HG03520 (cell line): Measurements from ENCODE around the gene MKNK1.

ENCODE experiments used
- ATAC-seq: cut with Tn5 transposase; IDR thresholded peaks from one replicate; pipeline ENCODE4 v1.9.1; 2021; ENCODE audit warnings: mild to moderate bottlenecking, moderate library complexity; ENCODE audit not compliant: unreplicated experiment

MKNK1 gene

DNA sequence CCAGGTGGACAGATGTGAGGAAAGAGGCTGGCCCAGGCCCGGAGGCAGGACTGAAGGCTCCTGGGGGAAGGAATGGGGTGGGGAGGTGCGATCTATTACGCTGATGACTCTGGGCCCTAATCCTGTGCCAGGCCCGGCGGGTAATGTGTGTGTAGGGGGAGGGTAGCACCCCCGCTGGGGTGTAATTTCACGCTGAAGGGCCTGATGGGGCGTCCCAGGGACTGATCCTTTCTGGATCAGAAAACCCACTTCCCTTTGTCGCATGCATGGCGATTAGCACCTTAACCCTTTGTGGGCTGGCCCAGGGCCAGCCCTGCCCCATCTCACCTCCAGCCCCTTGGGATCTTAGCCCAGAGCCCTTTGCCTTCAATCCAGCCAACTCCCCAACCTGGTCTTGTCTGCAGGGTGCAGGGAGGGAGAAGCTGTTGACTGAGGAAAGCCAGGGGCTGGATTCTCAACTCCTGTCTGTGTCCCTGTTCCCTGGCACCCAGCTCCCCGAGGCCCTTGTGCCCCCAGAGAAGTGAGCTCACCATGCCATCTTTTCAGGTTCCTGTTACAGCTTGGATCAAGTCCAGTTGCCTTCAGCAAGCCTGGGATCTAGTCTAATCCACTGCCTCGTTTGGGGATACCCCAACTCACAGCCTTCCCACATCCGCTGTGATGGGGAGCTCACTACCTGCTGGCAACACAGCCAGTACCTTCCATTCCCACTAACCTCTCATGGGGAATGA, 78.7 kb downstream of the MKNK1 start:
- ATAC-seq, result no peak

DNA sequence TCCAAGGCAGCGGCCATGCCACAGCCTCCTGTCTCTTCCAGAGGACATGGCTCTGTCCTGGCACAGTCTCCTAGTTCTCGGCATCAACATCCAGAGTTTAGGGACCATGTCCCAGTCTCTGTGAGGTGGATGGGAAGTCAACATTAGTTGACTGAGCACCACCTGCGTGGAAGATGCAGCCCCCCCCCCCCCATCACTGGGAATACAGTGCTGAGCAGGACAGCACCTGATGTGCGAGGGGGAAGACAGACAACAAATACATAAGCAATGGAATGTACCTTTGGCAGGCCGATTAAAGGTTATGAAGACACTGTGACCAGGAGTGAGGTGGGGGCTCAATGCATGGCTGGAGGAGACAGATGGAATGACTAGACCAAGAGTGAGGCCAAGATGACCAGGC, 79.2 kb downstream of the MKNK1 start:
- ATAC-seq, result no peak

DNA sequence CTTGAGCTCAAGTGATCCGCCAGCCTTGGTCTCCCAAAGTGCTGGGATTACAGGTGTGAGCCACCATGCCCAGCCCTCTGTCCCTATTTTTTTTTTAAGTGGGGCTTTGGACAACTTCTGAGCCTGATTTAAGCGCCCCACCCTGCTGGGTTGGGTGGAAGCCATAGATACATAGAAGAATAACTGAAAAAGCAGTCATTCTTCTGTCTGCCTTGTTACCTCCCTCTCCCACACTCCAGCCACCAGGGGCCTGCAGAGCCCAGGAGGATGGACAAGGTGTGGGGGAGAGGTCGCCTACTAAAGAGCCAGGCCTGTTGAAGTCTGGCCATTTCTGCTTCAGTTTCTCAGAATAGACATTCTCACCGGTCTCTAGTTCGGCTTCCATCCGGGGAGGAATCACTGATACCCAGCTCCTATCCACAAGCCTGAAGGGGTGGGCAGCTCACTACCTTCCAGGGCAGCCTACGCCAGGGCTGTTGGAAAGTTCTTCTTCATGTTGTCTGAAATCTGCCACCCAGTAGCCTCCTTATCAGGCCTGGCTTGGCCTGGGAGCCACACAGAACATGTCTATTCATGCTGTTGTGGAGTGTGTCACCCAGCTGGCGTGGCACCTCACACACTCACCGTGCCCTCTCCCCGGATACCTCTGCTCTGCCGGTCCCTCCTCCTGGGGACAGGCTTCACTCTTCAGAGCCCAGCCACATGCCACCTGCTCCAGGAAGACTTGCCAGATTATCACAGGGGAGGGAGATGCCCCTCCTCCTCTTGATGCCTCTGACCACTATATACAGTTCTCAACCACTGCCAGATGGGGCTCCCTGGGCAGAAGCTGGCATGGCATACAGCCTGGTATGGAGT, 80.3 kb downstream of the MKNK1 start:
- no peak for ATAC-seq

DNA sequence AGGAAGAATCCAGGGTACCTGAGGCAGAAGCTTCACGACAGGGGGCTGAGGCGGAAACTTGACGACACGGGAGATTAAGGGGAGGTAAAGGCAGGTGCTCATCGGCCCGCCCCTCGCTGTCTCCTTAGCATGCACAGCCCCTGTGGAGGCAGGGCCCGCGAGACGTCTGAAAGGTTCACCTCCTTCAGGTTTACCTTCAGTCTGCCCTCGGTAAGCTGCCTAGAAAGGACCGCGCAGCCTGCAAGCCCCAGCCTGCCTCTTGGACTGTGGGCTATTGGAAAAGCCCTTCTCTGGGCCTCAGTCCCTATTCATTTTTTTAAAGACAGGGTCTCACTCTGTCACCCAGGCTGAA, 81.1 kb downstream of the MKNK1 start:
- no peak for ATAC-seq

DNA sequence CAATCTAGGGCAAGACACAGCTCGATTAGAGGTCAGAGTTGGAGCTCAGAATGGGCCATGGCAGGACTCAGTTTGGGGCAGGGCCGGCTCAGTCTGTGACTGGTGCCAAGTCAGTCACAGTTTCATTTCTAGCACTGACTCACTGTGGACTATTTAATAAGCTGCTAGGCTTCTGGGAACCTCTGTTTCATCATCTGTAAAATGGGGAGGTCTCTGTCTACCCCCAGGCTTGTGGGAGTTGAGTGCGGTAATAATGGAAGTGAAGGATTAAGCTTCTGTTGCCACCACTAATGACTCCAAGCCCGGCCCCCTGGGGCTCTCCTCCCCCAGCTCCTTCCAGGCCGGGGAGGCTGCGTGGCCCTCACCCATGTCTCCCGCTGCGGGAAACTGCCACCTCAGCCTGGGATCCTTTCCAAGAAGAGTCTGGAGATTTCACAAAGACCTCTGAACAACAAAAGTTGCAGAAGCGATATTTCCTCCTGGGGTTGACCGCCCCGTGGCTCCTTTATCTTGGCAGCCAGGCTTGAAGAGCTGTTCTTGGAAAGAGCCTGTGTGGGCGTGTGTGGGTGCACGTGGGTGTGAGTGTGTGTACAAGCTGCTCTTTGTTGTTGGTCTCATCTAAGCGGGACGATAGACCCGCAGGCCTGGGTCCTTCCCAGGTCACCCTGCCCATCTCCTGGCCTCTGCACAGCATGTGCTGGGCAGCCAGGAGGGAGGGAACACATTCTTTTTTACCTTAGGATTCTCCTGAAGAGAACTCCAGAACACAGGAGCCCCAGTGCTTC, 81.7 kb downstream of the MKNK1 start:
- ATAC-seq, result peak; percentile 73

DNA sequence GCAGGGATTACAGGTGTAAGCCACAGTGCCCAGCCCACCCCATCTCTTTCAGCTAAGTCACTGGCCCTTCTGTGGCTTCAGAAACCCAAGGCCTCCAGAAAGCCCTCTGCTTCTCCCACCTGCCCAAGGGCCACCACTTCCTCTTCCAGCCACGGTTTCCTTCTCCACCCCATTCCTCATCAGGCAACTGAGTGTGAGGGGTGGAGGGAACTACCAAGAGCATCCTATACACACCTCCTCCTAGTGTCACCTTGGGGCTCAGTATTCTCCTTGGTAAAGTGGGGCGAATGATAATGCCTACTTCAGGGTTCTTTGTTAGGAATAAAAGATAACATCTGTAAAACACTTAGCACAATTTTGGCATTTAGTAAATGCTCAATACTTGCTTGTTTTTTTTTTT, 82.7 kb downstream of the MKNK1 start:
- no peak for ATAC-seq

DNA sequence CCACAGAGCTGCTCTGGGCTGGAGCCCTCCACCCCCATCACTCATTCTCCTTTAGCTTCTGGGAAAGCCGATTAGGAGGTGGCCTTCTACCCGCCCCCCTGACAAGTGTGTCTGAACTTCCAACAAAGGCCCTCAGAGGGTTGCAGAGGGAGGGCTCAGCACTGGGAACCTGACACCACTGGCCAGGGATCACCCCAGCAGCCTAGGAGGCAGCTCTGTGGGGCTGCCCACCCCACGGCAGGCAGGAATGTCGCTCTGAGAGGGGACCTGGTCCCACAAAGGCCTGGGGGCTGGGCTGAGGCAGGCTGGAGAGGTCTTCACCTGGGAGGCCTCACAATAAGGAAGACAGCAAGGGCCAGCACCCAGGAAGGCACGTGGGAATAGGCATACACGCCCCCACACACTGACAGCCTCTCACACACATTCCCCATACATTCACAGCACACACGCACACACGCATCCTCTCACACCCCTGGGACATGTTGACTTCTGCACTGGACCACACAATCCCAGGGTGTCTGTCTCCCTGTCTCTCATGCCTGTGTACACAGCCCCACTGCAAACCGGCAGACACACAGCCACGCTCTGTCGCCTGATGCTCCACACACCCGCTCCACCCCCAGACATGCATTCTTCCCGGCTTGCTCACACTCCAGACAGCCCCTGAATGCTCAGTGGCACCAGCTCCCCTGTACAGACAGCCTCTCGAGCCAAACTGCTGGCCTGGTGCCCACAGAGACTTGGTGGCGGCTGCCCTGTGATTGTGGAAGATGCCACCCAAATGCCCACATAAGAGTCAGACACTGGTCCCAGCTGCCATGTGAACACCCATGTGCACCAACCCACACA, 83.8 kb downstream of the MKNK1 start:
- no peak for ATAC-seq

DNA sequence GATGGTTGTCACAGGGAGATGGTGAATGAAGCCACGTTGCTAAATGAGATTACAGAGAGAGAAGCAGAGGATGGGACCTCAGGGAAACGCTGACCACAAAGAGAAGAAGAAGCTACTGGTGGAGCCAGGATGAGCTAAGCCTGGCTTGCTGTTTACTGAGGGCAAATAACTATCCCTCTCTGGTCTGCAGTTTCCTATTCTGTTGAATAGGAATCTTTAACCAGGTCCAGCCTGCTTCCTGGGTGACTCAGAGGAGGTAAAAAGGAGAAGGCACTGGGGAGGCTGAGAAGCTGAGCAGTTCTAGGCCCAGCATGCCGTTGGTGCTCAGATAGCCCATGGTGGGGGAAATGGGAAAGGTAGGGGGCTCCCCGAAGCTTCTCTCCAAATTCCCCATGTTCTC, 84.9 kb downstream of the MKNK1 start:
- no peak for ATAC-seq

DNA sequence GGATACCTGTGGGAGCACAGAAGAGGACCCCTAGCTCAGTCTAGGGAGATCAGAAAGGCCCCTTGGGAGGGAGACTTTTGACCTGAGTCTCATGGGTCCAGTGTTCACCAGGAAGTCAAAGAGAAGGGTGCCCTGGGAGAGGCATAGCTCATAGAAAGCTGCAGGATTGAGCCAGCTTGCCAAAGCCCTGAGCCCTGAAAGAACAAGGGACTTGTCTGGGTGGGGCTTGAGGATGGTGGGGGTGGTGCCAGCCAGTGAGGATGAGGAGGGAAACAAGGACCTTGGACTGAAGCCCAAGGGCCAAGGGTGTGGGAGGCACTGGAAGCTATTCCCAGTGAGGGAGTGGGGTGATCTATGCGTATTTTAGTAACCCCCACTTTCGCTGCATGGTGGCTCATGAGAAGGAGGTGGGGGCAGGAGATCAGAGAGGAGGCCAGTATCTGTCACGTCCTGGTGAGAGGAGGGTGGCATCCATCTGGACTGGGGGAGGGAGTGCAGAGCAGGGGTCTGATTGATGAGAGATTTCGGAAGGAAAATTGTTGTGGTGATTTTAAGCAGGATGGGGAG, 86.1 kb downstream of the MKNK1 start:
- ATAC-seq, result no peak

DNA sequence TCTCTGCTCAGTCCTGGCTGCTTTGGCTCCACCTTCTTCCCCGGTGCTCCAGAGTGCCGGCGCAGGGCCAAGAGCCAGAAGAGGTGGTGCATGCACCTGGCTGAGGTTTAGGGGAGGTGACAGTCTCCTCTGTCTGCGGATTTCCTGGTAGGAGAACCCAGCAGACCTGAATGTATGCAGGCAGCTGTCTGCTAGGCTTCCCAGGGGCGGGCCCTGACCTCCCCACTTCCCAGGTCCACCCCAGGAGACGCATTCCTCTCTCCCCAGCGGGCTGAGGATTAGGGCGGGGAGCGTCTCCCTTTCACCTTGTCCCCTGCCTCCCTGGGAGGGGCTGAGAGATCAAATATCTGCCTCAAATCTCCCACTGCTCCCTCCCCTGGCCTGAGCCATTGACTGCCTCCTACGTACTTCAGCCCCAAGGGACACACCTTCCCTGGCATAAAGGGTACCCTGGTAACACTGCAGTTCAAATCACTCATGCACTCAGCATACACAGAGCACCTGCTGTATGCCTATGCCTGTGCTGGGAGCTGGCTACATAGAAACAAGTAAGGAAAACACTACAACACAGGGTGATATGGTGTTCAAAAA, 87.0 kb downstream of the MKNK1 start:
- ATAC-seq, result no peak

DNA sequence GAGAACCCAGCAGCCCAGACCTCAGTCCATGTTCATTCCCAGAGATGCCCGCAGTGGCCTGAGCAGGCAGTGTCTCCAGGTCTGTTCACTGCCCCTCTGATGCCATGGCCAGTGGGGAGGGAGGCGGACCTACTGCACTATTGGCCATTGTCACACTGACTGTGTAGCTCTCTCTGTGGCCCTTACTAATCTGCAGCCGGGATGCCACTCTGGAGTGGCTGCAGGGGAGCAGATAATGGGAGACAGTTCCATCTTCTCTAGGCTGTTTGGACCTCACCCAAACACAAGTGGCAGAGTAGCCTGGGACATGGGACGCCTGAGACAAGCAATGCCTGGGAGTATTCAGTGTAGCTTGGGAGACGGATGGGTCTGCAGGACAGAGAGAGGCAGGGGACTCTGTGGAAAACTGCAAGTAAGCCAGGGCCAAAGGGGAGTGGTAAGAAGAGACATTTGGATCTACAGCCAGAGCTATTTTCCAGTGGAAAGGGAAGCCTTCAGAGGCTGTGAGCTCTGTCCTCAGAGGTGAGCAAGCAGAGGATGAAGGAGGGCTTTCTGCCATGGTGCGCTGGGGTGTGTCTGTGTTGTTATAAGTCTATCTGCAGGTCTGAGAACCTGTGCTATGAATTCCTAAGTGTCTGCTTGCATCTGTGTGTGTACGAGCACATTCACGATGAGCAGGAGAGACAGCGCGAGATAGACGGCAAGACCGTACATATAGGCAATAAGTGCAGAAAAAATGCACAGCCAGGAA, 87.7 kb downstream of the MKNK1 start:
- no peak for ATAC-seq

DNA sequence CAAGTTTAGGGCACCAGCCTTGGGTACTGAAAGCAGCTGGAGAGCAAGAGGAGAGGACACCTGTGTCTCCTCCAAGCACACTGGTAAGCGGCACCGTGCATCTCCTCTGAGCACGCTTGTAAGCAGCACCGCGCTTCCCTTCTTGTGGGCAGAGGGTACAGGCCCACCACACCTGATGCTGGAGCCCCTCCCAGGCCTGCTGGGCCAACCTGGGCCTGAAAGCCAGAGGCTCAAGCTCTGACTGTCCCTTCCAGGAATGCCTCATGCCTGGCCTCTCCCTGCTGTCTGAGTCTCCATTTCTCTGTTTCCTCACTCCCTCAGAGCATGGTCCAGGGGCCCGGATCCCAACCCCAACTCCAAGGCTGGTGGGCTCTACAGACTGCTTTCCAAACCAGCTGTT, 88.5 kb downstream of the MKNK1 start:
- ATAC-seq, result no peak

DNA sequence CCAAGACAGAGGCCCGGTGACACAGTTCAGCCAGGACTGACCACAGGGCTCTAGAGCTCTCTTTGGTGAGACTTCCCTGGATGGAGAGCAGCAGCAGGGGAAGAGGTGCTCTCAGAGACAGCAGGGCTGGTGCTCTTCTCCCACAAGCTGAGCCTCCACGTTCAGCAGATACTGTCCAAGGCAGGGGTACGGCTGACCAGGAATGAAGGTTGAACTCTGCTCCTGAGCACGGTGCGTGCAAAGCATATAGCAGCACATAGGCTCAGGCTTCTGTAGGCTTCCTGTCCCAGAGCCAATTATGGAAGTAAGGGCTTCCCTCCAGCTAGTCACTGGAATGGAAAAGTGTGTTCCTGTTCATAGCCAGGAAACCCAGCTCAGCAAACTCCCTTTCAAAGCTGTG, 90.5 kb downstream of the MKNK1 start:
- no peak for ATAC-seq

DNA sequence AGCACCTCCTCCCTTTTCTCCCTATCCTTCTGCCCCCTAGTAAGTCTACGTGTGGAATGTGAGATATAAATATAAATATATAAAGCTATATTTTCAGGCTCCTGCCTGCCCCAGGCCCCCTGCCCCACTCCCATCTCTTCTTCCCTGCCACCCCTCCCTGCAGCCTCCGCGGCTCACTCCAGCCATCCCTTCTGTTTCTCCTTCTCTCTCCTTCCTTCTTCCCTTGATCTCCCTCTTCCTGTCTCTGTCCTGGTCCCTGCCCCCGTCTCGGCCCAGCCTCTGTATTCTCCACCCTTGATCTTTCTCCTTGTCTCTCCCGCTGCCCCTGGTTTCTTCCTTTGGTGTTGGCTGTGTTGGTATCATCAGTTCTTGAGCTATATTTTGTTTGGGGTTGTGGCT, 91.3 kb downstream of the MKNK1 start:
- ATAC-seq, result no peak

DNA sequence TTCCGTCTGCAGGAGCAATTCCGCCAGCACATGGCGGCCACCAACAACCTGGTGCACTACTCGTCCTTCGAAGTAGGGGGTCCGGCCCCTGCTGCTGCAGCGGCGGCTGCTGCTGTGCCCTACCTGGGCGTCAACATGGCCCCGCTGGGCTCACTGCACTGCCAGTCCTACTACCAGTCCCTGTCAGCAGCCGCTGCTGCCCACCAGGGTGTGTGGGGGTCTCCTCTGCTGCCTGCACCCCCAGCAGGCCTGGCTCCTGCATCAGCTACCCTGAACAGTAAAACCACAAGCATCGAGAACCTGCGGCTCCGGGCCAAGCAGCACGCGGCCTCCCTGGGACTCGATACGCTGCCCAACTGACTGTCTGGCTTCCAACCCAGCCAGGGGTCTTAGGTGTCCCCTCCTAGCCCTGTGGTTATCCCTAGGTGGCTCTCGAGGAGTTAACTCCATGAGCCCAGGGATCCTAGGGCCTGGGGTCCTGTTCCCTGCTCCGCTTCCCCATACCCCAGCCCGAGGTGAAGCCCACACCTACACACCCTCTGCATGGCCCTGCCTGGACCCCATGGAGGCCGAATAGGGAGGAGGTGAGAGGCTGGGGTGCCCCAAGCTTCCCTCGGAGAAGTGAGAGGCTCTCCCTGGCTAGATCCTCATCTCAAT, 91.8 kb downstream of the MKNK1 start:
- no peak for ATAC-seq

DNA sequence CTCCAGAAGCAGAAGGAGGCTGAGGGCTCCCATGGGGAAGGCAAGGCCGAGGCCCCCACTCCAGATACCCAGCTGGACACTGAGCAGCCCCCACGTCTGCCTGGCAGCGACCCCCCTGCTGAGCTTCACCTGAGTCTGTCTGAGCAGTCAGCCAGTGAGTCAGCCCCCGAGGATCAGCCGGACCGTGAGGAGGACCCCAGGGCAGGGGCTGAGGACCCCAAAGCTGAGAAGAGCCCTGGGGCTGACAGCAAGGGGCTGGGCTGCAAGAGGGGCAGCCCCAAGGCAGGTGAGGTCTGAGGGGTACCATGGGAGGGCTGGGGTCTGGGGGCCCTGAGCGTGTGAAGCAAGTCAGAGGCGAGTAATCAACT, 93.1 kb downstream of the MKNK1 start:
- no peak for ATAC-seq

DNA sequence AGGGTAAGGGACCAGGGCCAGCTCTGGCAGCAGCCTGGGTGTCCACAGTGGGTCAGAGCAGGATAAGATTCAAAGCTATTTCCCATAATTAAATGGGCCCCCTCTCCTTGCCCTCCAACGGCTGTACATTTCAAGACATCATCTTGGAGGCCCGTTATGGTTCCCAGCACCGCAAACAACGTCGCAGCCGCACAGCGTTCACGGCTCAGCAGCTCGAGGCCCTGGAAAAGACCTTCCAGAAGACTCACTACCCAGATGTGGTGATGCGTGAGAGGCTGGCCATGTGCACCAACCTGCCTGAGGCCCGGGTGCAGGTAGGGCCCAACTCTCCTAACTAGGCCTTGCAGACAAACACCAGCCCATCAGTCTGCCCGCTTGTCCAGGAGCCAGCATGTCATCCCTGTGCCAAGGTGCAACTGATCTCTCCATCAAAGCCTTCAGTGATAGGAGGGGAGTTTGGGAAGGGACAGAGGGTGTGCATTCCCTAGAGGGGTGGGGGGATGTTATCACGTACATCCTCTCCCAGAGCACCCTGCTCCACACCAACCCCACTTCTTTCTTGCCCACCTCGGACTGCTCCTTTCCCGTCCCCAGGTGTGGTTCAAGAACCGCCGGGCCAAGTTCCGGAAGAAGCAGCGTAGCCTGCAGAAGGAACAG, 93.6 kb downstream of the MKNK1 start:
- no peak for ATAC-seq

DNA sequence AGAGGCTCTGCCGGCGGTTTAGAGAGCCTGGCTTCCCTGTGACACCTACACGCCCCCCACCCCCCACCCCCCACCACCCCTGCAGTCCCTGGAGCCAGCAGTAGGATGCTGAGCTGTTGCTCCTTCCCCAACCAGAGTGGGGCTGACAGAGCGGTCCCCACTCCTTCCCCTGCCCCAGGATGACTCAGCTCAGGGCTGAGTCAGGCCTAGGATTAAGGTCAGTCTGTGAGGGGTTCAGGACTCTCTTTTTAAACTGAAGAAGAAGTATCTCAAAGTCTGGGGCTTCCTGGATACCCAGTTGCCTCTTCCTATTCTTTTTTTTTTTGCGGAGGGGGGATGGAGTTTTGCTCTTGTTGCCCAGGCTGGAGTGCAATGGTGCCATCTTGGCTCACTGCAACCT, 95.3 kb downstream of the MKNK1 start:
- ATAC-seq, result no peak
